ENCODE measurements around the gene ZSCAN5A. TPM values are rescaled to one million over a fixed set of nuclear protein-coding genes. Genes with fewer than 3 reads are reported as not detected.
A peak's percentile ranks its signal among the peaks of the same experiment; 100 is the strongest.
"Not testable (repeated sequence)": the region's sequence is repeated elsewhere in the genome, so short reads cannot be mapped to it uniquely, and the experiment has no call there.

Gene ZSCAN5A
- polyA plus RNA-seq, 1 donor from 2014 or later: 7.0 TPM

DNA sequence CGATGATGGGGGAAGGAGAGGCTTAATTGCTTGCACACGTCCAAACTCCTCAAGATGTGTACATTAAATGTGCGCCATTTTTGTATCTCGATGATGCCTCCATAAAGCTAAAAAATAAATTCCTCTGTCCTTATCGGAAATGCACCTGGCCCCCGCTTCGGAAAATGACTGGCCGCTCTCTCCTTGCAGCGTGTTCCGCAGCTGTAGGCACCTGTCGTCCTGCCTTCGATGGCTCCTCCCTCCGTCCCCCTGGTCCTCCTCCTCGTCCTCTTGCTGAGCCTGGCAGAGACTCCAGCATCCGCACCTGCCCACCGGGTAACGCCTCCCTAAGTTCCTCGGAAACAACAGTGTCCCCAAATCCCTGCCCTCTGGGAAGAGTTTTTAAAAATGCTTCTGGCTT is 137.8 kb downstream of the ZSCAN5A start:
- Mint-ChIP-seq H3K9me3 (no peaks in the 10 kb centered on the region), H3K27me3 (peaks cover 6% of the 10 kb centered on the region), H3K4me3 (no peak overlapping the region), H3K27ac (peak overlapping the region in 1 of 3 donors; percentile 57), H3K36me3 (no peaks in the 10 kb centered on the region), H3K4me1 (peaks cover 0 to 3% (median under 1%) of the 10 kb centered on the region in 3 donors)

- H3K4me1 Mint-ChIP-seq, H3K4me3 Mint-ChIP-seq, H3K9me3 Mint-ChIP-seq, H3K27me3 Mint-ChIP-seq, H3K36me3 Mint-ChIP-seq: not testable (repeated sequence)
- peak overlapping the region in 1 of 3 donors; percentile 57 for H3K27ac Mint-ChIP-seq
Observed at GRCh38 chr19:56176310-56176709, 138.3 kb downstream of the ZSCAN5A start.

DNA sequence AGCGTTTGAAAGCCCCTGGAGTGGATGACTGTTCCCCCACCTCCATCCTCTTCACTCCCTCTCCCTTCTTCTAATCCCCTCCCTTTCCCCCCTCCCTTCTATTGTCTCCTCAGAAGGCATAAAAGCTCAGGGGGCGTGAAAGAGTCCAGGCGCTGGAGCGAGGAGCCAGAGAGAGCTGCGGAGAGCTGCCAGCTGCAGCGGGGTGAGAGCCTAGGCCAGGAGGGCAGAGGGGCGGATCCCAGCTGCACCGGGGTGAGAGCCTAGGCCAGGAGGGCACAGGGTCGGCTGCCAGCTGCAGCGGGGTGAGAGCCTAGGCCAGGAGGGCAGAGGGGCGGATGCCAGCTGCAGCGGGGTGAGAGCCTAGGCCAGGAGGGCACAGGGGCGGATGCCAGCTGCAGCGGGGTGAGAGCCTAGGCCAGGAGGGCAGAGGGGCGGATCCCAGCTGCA is 138.8 kb downstream of the ZSCAN5A start, which contains the start of gene GALP:
TSS of gene GALP (plus strand) at position 148 of the 447 bp plus-strand sequence. CDS start 1,101 bp downstream, outside the sequence.
- H3K27ac Mint-ChIP-seq: peak within 1 kb of the TSS in 1 of 3 donors; percentile 57
- H3K27me3 Mint-ChIP-seq, H3K4me1 Mint-ChIP-seq, H3K9me3 Mint-ChIP-seq, H3K4me3 Mint-ChIP-seq, H3K36me3 Mint-ChIP-seq: not testable (repeated sequence)

DNA sequence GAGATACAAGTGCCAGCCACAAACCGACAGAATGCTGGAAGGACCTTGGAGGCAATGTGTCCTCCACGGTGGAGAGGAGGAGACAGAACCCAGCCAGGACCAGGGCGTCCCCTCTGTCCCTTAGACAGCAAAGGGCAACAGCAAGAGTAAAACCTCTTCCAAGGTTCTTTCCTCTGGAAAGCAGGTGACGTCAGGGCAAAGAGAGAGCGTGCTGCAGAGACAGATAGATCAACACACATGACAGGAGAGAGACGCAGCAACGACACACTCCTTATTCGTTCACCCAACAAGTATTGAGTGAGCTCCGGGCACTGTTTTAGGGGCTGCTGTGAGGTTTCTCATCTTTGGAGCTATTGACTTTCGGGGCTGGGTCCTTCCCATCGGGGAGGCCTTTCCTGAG is 140.1 kb downstream of the ZSCAN5A start:
- peaks cover 0 to 3% (median 2%) of the 10 kb centered on the region in 3 donors for H3K4me1 Mint-ChIP-seq

GRCh38 chr19:56174086-56174485 is 140.6 kb downstream of the ZSCAN5A start:
- peaks cover 9% of the 10 kb centered on the region for H3K27me3 Mint-ChIP-seq
- no peak overlapping the region for H3K27ac Mint-ChIP-seq
- H3K9me3 Mint-ChIP-seq: no peaks in the 10 kb centered on the region
- H3K4me3 Mint-ChIP-seq: no peak overlapping the region
- peaks cover 0 to 3% (median 2%) of the 10 kb centered on the region in 3 donors for H3K4me1 Mint-ChIP-seq
- no peaks in the 10 kb centered on the region for H3K36me3 Mint-ChIP-seq

More for the DNA sequence above, 140.1 kb downstream of the ZSCAN5A start:
- Mint-ChIP-seq H3K4me3 (no peak overlapping the region), H3K36me3 (no peaks in the 10 kb centered on the region), H3K9me3 (no peaks in the 10 kb centered on the region), H3K27ac (no peak overlapping the region), H3K27me3 (peaks cover 9% of the 10 kb centered on the region)

Other genes starting within 250 kb of the ZSCAN5A start
- gene ZNF787, start 193.5 kb downstream of the ZSCAN5A start, polyA plus RNA-seq: 2.8 TPM
- gene ZNF444, start 173.6 kb downstream of the ZSCAN5A start, polyA plus RNA-seq: 19.5 TPM
- gene GALP, start 138.8 kb downstream of the ZSCAN5A start, polyA plus RNA-seq: not detected
- 0.10 TPM for gene ZSCAN5B, start 117.1 kb downstream of the ZSCAN5A start, polyA plus RNA-seq
- not detected for gene ZSCAN5C, start 112.6 kb downstream of the ZSCAN5A start, polyA plus RNA-seq
- gene EDDM13, start 42.1 kb downstream of the ZSCAN5A start, polyA plus RNA-seq: not detected
- 7.3 TPM for gene ZNF582, start 78.7 kb upstream of the ZSCAN5A start, polyA plus RNA-seq
- 10.1 TPM for gene ZNF583, start 89.5 kb upstream of the ZSCAN5A start, polyA plus RNA-seq
- 0.74 TPM for gene ZNF667, start 162.5 kb upstream of the ZSCAN5A start, polyA plus RNA-seq
- 0.14 TPM for gene ZNF471, start 193.0 kb upstream of the ZSCAN5A start, polyA plus RNA-seq
- gene ZFP28, start 224.1 kb upstream of the ZSCAN5A start, polyA plus RNA-seq: 1.1 TPM

All from IgD-negative memory B cell (primary cell).